Measurements from ENCODE around the gene RSRC1.

RSRC1 gene

GRCh38 chr3:158443632-158444031 is 333.7 kb downstream of the RSRC1 start:
- Histone ChIP-seq H3K18ac (ENCODE audit: low read length) (no peak overlapping the region), H3K27ac (replicated peaks; ENCODE audit: low read length) (no peak overlapping the region)
- WGBS, 2 donors (ENCODE audit: extremely low coverage in 2 of 2, insufficient read length in 2 of 2, insufficient replicate concordance in 1 of 2) = no CpG with 5 or more reads among the region's 1 CpG

DNA sequence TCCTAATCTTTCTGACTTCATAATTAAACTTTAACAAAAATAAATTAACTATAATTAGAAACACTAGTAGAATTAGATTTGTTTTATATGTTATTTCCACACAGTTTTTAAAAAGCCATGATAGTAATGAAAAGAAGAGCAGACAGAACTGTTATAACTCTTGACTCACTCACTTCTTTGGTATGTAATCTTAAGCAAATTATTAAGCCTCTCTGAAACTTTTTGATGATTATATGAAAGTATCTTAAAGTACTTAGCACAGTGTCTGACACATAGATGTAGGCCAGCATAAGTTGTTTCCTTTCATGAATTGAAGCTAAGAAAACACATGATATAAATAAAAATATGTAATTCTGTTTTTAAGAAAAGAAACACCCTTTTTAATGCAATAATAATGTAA is 337.5 kb downstream of the RSRC1 start:
- Histone ChIP-seq H2BK12ac (ENCODE audit: low read length) (no peak overlapping the region), H3K27me3 (ENCODE audit: control insufficient read depth in 3 of 3, insufficient read depth in 3 of 3, low read depth in 1 of 3, low read length in 3 of 3) (no peaks in the 10 kb centered on the region), H3K4me2 (ENCODE audit: insufficient read depth, low read length, poor library complexity, severe bottlenecking) (no peak overlapping the region), H4K91ac (ENCODE audit: low read depth, low read length, poor library complexity) (no peak overlapping the region), H3K4me1 (ENCODE audit: control insufficient read depth in 2 of 2, insufficient read depth in 1 of 2, low read depth in 1 of 2, low read length in 2 of 2) (no peaks in the 10 kb centered on the region), H2AK5ac (ENCODE audit: low read depth, low read length) (no peak overlapping the region), H3K14ac (ENCODE audit: low read length) (no peak overlapping the region), H3K4me3 (ENCODE audit: low read length in 2 of 2) (no peak overlapping the region), H3K36me3 (replicated peaks in 1 of 2; ENCODE audit: control insufficient read depth in 2 of 2, insufficient read depth in 2 of 2, low read length in 2 of 2) (no peaks in the 10 kb centered on the region), H3K4ac (ENCODE audit: low read length) (no peak overlapping the region), H3K9me3 (replicated peaks in 1 of 2; ENCODE audit: control insufficient read depth in 2 of 2, insufficient read depth in 1 of 2, low read depth in 1 of 2, low read length in 2 of 2) (no peaks in the 10 kb centered on the region), H3K79me1 (ENCODE audit: low read depth, low read length) (no peaks in the 10 kb centered on the region), H3K9ac (ENCODE audit: low read depth, low read length, poor library complexity) (no peak overlapping the region), H3K27ac (replicated peaks; ENCODE audit: low read length) (no peak overlapping the region), H3K23ac (ENCODE audit: low read depth, low read length, poor library complexity) (no peak overlapping the region), H2BK120ac (ENCODE audit: low read depth, low read length) (no peak overlapping the region), H4K8ac (ENCODE audit: low read depth, low read length) (no peak overlapping the region), H2AFZ (ENCODE audit: low read length) (no peak overlapping the region), H2BK5ac (ENCODE audit: low read length) (no peak overlapping the region), H3K18ac (ENCODE audit: low read length) (no peak overlapping the region), H2BK15ac (ENCODE audit: low read length) (no peak overlapping the region)
- no peak for DNase-seq (ENCODE audit: low spot score)

More at GRCh38 chr3:158443632-158444031, 333.7 kb downstream of the RSRC1 start:
- H4K8ac ChIP-seq (ENCODE audit: low read depth, low read length) = no peak overlapping the region
- H3K9me3 ChIP-seq (replicated peaks in 1 of 2; ENCODE audit: control insufficient read depth in 2 of 2, insufficient read depth in 1 of 2, low read depth in 1 of 2, low read length in 2 of 2) = no peaks in the 10 kb centered on the region
- no peak overlapping the region for H2AK5ac ChIP-seq (ENCODE audit: low read depth, low read length)
- H3K9ac ChIP-seq (ENCODE audit: low read depth, low read length, poor library complexity) = no peak overlapping the region
- no peak for DNase-seq (ENCODE audit: low spot score)
- H2BK15ac ChIP-seq (ENCODE audit: low read length) = no peak overlapping the region
- H3K4me2 ChIP-seq (ENCODE audit: insufficient read depth, low read length, poor library complexity, severe bottlenecking) = no peak overlapping the region
- H3K4me3 ChIP-seq (ENCODE audit: low read length in 2 of 2) = no peak overlapping the region
- no peaks in the 10 kb centered on the region for H3K27me3 ChIP-seq (ENCODE audit: control insufficient read depth in 3 of 3, insufficient read depth in 3 of 3, low read depth in 1 of 3, low read length in 3 of 3)
- H2BK120ac ChIP-seq (ENCODE audit: low read depth, low read length) = no peak overlapping the region
- H3K4ac ChIP-seq (ENCODE audit: low read length) = no peak overlapping the region
- H3K36me3 ChIP-seq (replicated peaks in 1 of 2; ENCODE audit: control insufficient read depth in 2 of 2, insufficient read depth in 2 of 2, low read length in 2 of 2) = no peaks in the 10 kb centered on the region
- no peaks in the 10 kb centered on the region for H3K79me1 ChIP-seq (ENCODE audit: low read depth, low read length)
- H2AFZ ChIP-seq (ENCODE audit: low read length) = no peak overlapping the region
- no peaks in the 10 kb centered on the region for H3K4me1 ChIP-seq (ENCODE audit: control insufficient read depth in 2 of 2, insufficient read depth in 1 of 2, low read depth in 1 of 2, low read length in 2 of 2)
- H4K91ac ChIP-seq (ENCODE audit: low read depth, low read length, poor library complexity) = no peak overlapping the region
- no peak overlapping the region for H3K23ac ChIP-seq (ENCODE audit: low read depth, low read length, poor library complexity)
- H2BK12ac ChIP-seq (ENCODE audit: low read length) = no peak overlapping the region
- H3K14ac ChIP-seq (ENCODE audit: low read length) = no peak overlapping the region
- H2BK5ac ChIP-seq (ENCODE audit: low read length) = no peak overlapping the region

DNA sequence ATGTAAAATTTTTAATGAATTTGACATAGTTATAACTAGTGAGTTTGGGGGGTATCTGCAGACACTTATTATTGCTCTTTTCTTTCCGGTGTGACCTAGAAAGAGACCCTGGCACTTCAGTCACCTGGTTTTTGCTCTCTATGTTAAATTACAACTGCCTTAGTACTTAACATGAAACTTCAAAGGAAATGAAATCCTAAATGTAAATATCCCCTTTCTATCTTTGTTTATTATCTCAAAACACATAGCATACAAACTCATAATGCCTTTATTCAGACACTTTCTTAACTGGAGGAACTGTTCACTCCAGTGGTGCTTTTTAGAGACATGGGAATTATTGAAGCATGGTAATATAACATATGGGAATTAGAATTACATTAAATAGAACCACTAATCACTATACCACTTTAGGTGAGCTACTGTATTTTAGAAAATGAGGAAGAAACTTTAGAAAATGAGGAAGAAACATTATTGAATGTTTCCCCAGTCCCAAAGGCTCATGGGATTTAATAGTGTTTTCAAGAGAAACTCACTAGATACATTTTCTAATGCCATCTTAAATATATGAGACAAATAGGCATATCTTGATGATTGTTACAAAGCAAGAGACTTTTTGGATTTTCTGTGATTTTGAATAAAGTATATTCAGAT is 341.6 kb downstream of the RSRC1 start:
- no peaks in the 10 kb centered on the region for H3K4me1 ChIP-seq (ENCODE audit: control insufficient read depth in 2 of 2, insufficient read depth in 1 of 2, low read depth in 1 of 2, low read length in 2 of 2)
- no CpG with 5 or more reads among the region's 1 CpG for WGBS, 2 donors (ENCODE audit: extremely low coverage in 2 of 2, insufficient read length in 2 of 2, insufficient replicate concordance in 1 of 2)
- no peak overlapping the region for H4K8ac ChIP-seq (ENCODE audit: low read depth, low read length)
- H2BK5ac ChIP-seq (ENCODE audit: low read length) = no peak overlapping the region
- no peak overlapping the region for H2BK120ac ChIP-seq (ENCODE audit: low read depth, low read length)
- H2AK5ac ChIP-seq (ENCODE audit: low read depth, low read length) = no peak overlapping the region
- H3K18ac ChIP-seq (ENCODE audit: low read length) = no peak overlapping the region
- H2BK15ac ChIP-seq (ENCODE audit: low read length) = no peak overlapping the region
- H3K4ac ChIP-seq (ENCODE audit: low read length) = no peak overlapping the region
- H2AFZ ChIP-seq (ENCODE audit: low read length) = no peak overlapping the region
- no peak overlapping the region for H2BK12ac ChIP-seq (ENCODE audit: low read length)
- no peak overlapping the region for H3K4me2 ChIP-seq (ENCODE audit: insufficient read depth, low read length, poor library complexity, severe bottlenecking)
- no peaks in the 10 kb centered on the region for H3K27me3 ChIP-seq (ENCODE audit: control insufficient read depth in 3 of 3, insufficient read depth in 3 of 3, low read depth in 1 of 3, low read length in 3 of 3)
- no peak overlapping the region for H3K27ac ChIP-seq (replicated peaks; ENCODE audit: low read length)
- H3K14ac ChIP-seq (ENCODE audit: low read length) = no peak overlapping the region
- H3K79me1 ChIP-seq (ENCODE audit: low read depth, low read length) = no peaks in the 10 kb centered on the region
- no peak for DNase-seq (ENCODE audit: low spot score)
- H3K4me3 ChIP-seq (ENCODE audit: low read length in 2 of 2) = no peak overlapping the region
- H4K91ac ChIP-seq (ENCODE audit: low read depth, low read length, poor library complexity) = no peak overlapping the region
- H3K9ac ChIP-seq (ENCODE audit: low read depth, low read length, poor library complexity) = no peak overlapping the region
- no peak overlapping the region for H3K23ac ChIP-seq (ENCODE audit: low read depth, low read length, poor library complexity)
- no peaks in the 10 kb centered on the region for H3K9me3 ChIP-seq (replicated peaks in 1 of 2; ENCODE audit: control insufficient read depth in 2 of 2, insufficient read depth in 1 of 2, low read depth in 1 of 2, low read length in 2 of 2)
- no peaks in the 10 kb centered on the region for H3K36me3 ChIP-seq (replicated peaks in 1 of 2; ENCODE audit: control insufficient read depth in 2 of 2, insufficient read depth in 2 of 2, low read length in 2 of 2)

DNA sequence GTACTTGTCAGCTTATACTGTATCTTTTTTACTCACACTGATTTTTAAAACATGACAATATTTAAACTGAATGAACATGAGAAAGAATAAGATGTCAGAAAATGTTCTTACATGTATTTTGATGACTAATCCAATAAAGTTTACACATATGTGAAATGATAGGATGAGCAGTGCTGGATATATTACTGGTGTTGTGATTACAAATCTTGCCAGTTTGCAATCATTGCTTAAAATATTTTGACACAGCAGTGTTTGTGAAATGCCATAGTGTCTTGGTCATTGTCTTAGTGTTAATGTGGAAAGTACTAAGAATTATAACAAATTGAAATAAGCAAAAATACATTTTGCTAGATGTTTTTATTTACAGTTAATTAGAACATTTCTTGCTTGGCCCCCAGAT is 342.4 kb downstream of the RSRC1 start:
- Histone ChIP-seq H3K9ac (ENCODE audit: low read depth, low read length, poor library complexity) (no peak overlapping the region), H2BK15ac (ENCODE audit: low read length) (no peak overlapping the region), H3K9me3 (replicated peaks in 1 of 2; ENCODE audit: control insufficient read depth in 2 of 2, insufficient read depth in 1 of 2, low read depth in 1 of 2, low read length in 2 of 2) (no peaks in the 10 kb centered on the region), H3K27ac (replicated peaks; ENCODE audit: low read length) (no peak overlapping the region), H4K91ac (ENCODE audit: low read depth, low read length, poor library complexity) (no peak overlapping the region), H2BK12ac (ENCODE audit: low read length) (no peak overlapping the region), H3K4me3 (ENCODE audit: low read length in 2 of 2) (no peak overlapping the region), H3K36me3 (replicated peaks in 1 of 2; ENCODE audit: control insufficient read depth in 2 of 2, insufficient read depth in 2 of 2, low read length in 2 of 2) (no peaks in the 10 kb centered on the region), H2AK5ac (ENCODE audit: low read depth, low read length) (no peak overlapping the region), H2BK5ac (ENCODE audit: low read length) (no peak overlapping the region), H3K23ac (ENCODE audit: low read depth, low read length, poor library complexity) (no peak overlapping the region), H3K4me1 (ENCODE audit: control insufficient read depth in 2 of 2, insufficient read depth in 1 of 2, low read depth in 1 of 2, low read length in 2 of 2) (no peaks in the 10 kb centered on the region), H3K18ac (ENCODE audit: low read length) (no peak overlapping the region), H3K4me2 (ENCODE audit: insufficient read depth, low read length, poor library complexity, severe bottlenecking) (no peak overlapping the region), H3K14ac (ENCODE audit: low read length) (no peak overlapping the region), H2BK120ac (ENCODE audit: low read depth, low read length) (no peak overlapping the region), H4K8ac (ENCODE audit: low read depth, low read length) (no peak overlapping the region), H3K4ac (ENCODE audit: low read length) (no peak overlapping the region), H3K27me3 (ENCODE audit: control insufficient read depth in 3 of 3, insufficient read depth in 3 of 3, low read depth in 1 of 3, low read length in 3 of 3) (no peaks in the 10 kb centered on the region), H2AFZ (ENCODE audit: low read length) (no peak overlapping the region), H3K79me1 (ENCODE audit: low read depth, low read length) (no peaks in the 10 kb centered on the region)
- DNase-seq (ENCODE audit: low spot score) = no peak

Data from neuronal stem cell (in vitro differentiated cells).